A549 (cell line): Measurements from ENCODE around the gene FSTL5.

ENCODE experiments used
- CBX2 ChIP-seq: fragments of 200-600 bp; sonication (generic); IDR thresholded peaks from 2 replicates; pipeline ENCODE4 v1.6.1; 2016; ENCODE audit warnings: low read depth, mild to moderate bottlenecking, borderline replicate concordance
- ESRRA ChIP-seq: fragments of 150-350 bp; IDR thresholded peaks from 2 replicates; pipeline ENCODE4 v1.6.1; 2014; ENCODE audit warnings: mild to moderate bottlenecking, low read length, borderline replicate concordance
- PHF8 ChIP-seq: fragments of 200-600 bp; sonication (generic); IDR thresholded peaks from 2 replicates; pipeline ENCODE4 v1.6.1; 2016; ENCODE audit warnings: low read depth, mild to moderate bottlenecking, antibody characterized with exemption, moderate library complexity, borderline replicate concordance
- POLR2A ChIP-seq: IDR thresholded peaks from 2 replicates; pipeline ENCODE4 v1.6.1; 2012; ENCODE audit warnings: mild to moderate bottlenecking, low read length
- RAD21 ChIP-seq, 2 experiments: fragments of >200 bp in 1 of 2; sonication (Bioruptor Twin) in 1 of 2; formaldehyde crosslinking in 1 of 2; IDR thresholded peaks in 1 of 2; conservative IDR thresholded peaks in 1 of 2; 2 replicates in 1 of 2; 3 replicates in 1 of 2; pipeline ENCODE4 v1.6.1; 2012 to 2018; ENCODE audit warnings: inconsistent platforms in 1 of 2
- ZC3H11A ChIP-seq: fragments of 450-650 bp; IDR thresholded peaks from 2 replicates; pipeline ENCODE4 v1.6.1; 2014; ENCODE audit warnings: antibody characterized with exemption, mild to moderate bottlenecking
- TF ChIP-seq, protein P1 (sequence below): fragments of >200 bp; sonication (Bioruptor Twin); formaldehyde crosslinking; IDR thresholded peaks from 3 replicates; pipeline ENCODE4 v1.5.1; 2016
- TF ChIP-seq, protein P2 (sequence below): fragments of 150-350 bp; IDR thresholded peaks from 2 replicates; pipeline ENCODE4 v1.6.1; 2014; ENCODE audit warnings: low read depth, mild to moderate bottlenecking, low read length
- TF ChIP-seq, protein P3 (sequence below): fragments of >200 bp; sonication (Bioruptor Twin); formaldehyde crosslinking; IDR thresholded peaks from 3 replicates; pipeline ENCODE4 v1.6.1; 2016
- TF ChIP-seq, protein P4 (sequence below): IDR thresholded peaks from 2 replicates; pipeline ENCODE4 v1.6.1; 2012

DNA sequence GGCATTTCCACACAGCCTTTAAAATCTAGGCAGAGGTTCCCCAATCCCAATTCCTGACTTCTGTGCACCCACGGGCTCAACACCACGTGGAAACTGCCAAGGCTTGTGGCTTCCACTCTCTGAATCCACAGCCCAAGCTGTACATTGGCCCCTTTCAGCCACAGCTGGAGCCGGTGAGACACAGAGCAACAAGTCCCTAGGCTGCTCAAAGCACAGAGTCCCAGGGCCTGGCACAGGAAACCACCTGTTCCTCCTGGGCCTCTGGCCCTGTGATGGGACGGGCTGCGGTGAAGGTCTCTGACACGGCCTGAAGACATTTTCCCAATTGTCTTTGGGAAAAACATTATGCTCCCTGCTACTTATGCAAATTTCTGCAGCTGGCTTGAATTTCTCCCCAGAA, 500.0 kb downstream of the FSTL5 start:
- TF ChIP-seq, protein P1, sequence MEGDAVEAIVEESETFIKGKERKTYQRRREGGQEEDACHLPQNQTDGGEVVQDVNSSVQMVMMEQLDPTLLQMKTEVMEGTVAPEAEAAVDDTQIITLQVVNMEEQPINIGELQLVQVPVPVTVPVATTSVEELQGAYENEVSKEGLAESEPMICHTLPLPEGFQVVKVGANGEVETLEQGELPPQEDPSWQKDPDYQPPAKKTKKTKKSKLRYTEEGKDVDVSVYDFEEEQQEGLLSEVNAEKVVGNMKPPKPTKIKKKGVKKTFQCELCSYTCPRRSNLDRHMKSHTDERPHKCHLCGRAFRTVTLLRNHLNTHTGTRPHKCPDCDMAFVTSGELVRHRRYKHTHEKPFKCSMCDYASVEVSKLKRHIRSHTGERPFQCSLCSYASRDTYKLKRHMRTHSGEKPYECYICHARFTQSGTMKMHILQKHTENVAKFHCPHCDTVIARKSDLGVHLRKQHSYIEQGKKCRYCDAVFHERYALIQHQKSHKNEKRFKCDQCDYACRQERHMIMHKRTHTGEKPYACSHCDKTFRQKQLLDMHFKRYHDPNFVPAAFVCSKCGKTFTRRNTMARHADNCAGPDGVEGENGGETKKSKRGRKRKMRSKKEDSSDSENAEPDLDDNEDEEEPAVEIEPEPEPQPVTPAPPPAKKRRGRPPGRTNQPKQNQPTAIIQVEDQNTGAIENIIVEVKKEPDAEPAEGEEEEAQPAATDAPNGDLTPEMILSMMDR = no peak
- TF ChIP-seq POLR2A (no peak), RAD21 (conservative IDR thresholded peaks at IDR 0.05 in 1 of 2, IDR thresholded peaks at IDR 0.05 in 1 of 2) (no peak), PHF8 (no peak), CBX2 (no peak), ESRRA (no peak), ZC3H11A (no peak)
- TF ChIP-seq, protein P2, sequence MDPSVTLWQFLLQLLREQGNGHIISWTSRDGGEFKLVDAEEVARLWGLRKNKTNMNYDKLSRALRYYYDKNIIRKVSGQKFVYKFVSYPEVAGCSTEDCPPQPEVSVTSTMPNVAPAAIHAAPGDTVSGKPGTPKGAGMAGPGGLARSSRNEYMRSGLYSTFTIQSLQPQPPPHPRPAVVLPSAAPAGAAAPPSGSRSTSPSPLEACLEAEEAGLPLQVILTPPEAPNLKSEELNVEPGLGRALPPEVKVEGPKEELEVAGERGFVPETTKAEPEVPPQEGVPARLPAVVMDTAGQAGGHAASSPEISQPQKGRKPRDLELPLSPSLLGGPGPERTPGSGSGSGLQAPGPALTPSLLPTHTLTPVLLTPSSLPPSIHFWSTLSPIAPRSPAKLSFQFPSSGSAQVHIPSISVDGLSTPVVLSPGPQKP = no peak
- TF ChIP-seq, protein P3, sequence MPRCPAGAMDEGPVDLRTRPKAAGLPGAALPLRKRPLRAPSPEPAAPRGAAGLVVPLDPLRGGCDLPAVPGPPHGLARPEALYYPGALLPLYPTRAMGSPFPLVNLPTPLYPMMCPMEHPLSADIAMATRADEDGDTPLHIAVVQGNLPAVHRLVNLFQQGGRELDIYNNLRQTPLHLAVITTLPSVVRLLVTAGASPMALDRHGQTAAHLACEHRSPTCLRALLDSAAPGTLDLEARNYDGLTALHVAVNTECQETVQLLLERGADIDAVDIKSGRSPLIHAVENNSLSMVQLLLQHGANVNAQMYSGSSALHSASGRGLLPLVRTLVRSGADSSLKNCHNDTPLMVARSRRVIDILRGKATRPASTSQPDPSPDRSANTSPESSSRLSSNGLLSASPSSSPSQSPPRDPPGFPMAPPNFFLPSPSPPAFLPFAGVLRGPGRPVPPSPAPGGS = no peak
- TF ChIP-seq, protein P4, sequence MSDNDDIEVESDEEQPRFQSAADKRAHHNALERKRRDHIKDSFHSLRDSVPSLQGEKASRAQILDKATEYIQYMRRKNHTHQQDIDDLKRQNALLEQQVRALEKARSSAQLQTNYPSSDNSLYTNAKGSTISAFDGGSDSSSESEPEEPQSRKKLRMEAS = no peak
